ENCODE measurements around the gene ASAP2.

Gene ASAP2

GRCh38 chr2:9205963-9206948 is at the start of gene ASAP2:
TSS of gene ASAP2 (plus strand) at chr2:9206812. CDS start at chr2:9207105, 293 bp downstream.
- DNase-seq (ENCODE audit: low read depth, low spot score), result no peak

GRCh38 chr2:9158786-9159779 is 47.5 kb upstream of the ASAP2 start:
- DNase-seq (ENCODE audit: low read depth, low spot score), result no peak

- no peak for DNase-seq (ENCODE audit: low read depth, low spot score)
These were observed 45.9 kb upstream of the ASAP2 start for GRCh38 chr2:9160732-9161131.

- no peak for DNase-seq (ENCODE audit: low read depth, low spot score)
These were observed 43.8 kb upstream of the ASAP2 start for GRCh38 chr2:9162841-9163240.

- DNase-seq (ENCODE audit: low read depth, low spot score), result no peak
These were observed 43.1 kb upstream of the ASAP2 start for GRCh38 chr2:9163306-9164111.

DNA sequence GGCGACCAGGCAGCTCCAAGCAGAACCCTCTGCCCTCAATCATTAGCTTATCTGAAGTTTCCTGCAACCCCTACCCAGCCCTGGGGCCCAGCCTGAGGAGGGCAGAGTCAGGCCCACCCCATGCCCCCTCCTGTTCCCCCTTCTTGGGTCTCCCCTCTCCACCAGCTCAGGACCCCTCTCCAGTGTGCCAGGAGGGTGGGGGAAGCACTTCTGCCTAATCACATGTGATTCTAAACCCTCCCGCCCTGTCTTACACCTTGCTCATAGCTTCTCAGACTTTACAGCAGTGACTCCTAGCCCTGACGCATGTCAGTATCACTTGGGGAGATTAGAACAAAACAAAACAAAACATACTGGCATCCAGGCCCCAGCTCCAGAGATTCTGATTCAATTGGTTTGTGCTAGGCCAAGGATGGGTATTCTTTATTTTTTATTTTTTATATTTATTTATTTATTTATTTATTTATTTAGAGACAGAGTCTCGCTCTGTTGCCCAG is 42.5 kb upstream of the ASAP2 start:
- DNase-seq (ENCODE audit: low read depth, low spot score), result no peak

- no peak for DNase-seq (ENCODE audit: low read depth, low spot score)
These were observed 41.0 kb upstream of the ASAP2 start for GRCh38 chr2:9165625-9166024.

- no peak for DNase-seq (ENCODE audit: low read depth, low spot score)
These were observed 39.8 kb upstream of the ASAP2 start for GRCh38 chr2:9166579-9167377.

DNA sequence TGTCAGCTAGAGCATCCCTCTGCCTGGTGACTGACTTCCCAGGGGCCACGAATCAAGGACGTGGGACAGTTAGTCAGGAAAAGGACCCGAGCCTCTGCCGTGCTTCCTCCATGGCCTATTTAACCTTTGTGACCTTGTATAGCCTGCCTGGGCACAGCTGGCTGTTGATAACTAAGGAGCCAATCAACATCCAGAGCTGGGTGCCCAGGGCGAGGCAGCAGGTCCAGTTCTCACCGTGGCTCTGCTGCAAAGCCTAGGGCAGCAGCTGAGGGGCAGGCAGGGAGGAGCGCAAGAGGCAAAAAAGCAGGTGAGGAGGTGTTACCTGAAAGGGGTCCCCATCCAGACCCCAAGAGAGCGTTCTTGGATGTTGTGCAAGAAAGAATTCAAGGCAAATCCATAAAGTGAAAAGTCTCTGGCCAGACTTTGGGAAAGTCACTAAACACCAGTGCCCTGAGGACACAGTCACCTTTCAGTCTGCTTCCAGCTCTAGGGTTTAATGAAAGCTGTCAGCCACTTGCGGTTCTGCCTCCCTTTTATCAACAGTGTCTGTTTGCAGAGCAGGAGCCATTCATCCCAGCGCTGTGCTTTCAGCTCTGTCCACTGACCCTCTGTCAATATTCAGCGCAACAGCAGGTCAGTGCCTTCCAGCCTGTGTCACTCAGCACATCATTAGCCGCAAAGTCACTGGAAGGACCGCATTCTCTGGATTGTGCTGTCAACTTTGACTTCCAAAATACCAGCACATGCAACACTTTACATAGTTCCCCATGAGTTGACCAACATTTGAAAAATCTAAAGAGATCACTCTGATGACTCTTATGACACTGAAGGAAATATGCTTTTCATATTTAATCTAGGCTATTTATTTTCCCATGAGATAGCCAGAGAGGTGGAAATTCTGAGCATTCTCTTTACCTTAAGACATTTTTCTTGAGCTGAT is 38.6 kb upstream of the ASAP2 start:
- no peak for DNase-seq (ENCODE audit: low read depth, low spot score)

DNA sequence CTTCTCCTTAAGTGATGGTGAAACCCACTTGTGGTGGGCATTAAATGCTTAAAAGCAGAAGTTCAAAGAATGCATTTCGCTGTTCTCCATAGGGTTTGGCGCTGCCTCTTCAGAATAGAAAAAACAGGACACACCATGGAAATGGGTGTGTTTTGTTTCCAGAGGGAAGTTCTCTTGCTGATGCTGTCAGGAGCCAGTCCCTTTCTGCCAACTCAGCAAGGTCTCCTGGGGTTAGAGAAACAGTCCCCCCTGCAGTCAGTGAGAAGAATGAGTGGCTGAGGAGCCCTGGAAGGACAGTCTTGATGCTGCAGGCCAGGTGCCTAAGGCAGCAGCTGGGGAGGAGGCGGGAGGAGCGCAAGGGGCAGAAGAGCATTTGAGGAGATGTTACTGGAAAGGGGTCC is 37.8 kb upstream of the ASAP2 start:
- DNase-seq (ENCODE audit: low read depth, low spot score), result peak; percentile 69

DNA sequence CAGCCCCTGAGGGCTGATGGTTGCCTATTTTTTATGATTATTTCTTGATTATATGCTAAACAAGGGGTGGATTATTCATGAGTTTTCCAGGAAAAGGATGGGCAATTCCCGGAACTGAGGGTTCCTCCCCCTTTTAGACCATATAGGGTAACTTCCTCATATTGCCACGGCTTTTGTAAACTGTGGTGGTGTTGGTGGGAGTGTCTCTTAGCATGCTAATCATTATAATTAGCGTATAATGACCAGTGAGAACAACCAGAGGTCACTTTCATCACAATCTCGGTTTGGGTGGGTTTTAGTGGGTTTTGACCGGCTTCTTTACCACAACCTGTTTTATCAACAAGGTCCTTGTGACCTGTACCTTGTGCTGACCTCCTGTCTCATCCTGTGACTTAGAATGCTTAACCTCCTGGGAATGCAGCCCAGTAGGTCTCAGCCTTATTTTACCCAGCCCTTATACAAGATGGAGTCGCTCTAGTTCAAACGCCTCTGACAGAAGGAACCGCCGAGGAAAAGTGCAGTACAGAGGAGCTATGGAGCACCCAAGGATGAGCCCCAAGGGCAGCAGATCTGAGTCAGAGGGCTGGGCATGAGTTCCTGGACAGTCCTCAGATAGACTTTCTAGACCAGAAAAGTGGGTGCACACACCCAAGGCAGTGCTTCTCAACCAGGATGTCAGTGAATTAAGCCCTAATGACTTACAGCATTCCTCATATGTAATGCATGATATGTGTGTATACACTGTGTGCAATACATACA is 37.1 kb upstream of the ASAP2 start:
- no peak for DNase-seq (ENCODE audit: low read depth, low spot score)

- DNase-seq (ENCODE audit: low read depth, low spot score), result no peak
These were observed 36.0 kb upstream of the ASAP2 start for GRCh38 chr2:9170458-9171130.

- DNase-seq (ENCODE audit: low read depth, low spot score), result no peak
These were observed 31.7 kb upstream of the ASAP2 start for GRCh38 chr2:9174771-9175437.

DNA sequence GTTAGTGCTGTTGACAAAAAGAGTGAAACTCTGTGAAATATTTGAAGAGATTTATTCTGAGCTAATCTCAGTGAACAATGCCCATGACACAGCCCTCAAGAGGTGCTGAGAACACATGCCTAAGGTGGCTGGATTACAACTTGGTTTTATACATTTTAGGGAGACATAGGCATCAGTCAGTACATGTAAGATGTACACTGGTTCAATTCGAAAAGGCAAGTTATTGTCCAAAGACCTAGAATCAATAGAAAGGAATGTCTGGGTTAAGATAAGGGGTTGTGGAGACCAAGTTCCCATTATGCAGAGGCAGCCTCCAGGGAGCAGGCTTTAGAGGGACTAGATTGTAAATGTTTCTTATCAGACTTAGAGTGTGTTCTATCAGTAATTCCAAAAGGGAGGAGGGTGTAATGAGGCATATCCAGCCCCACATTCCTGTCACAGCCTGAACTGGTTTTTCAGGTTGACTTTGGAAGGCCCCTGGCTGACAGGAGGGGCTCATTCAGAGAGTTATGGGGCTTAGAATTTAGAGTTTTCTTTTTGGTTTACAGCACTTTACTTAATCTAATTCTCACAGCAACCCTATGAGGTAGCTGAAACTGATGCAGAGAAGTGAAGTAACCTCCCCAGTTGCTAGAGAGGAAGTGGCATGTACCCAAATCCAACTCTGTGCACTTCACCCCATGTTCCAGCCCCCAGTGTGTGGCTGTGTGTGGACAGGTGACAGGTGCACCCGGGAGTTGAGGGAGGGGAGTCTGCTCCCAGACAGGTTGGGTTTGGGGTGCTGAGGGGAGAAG is 28.3 kb upstream of the ASAP2 start:
- DNase-seq (ENCODE audit: low read depth, low spot score), result no peak

GRCh38 chr2:9178904-9179571 is 27.6 kb upstream of the ASAP2 start:
- no peak for DNase-seq (ENCODE audit: low read depth, low spot score)
